B cell (primary cell): Measurements from ENCODE around the gene CCNF. TPM values are rescaled to one million over a fixed set of nuclear protein-coding genes. Genes with fewer than 3 reads are reported as not detected.

Experiments
- ATAC-seq: fragments of 200-7000 bp; cut with Tn5 transposase; one replicate; pipeline ENCODE4 v1.10.0; 2021; ENCODE audit warnings: low read depth, mild to moderate bottlenecking, moderate number of reproducible peaks, moderate library complexity
- CTCF ChIA-PET: fragments of 350-600 bp; sonication (Branson Sonifier 250); formaldehyde crosslinking; loops from one replicate; lab custom pipeline; 2021; ENCODE audit warnings: antibody characterized with exemption, inconsistent platforms; lab: Charles Lee
- POLR2A ChIA-PET: fragments of 350-600 bp; sonication (Branson Sonifier 250); formaldehyde crosslinking; loops from one replicate; lab custom pipeline; 2021; ENCODE audit warnings: antibody characterized with exemption; lab: Charles Lee
- DNase-seq: peaks from one replicate; pipeline ENCODE4 v3.0.0; 2013
- H2AFZ ChIP-seq: 2 replicates; pipeline ENCODE4 v1.6.1; 2012; ENCODE audit warnings: mild to moderate bottlenecking, low read depth, low read length; ENCODE audit not compliant: insufficient read depth, poor library complexity, severe bottlenecking
- H3K27ac ChIP-seq, 2 donors: 1 replicate in 1 of 2; 2 replicates in 1 of 2; pipeline ENCODE4 v1.5.1; 2012 to 2013; ENCODE audit warnings: low read length in 2 of 2, mild to moderate bottlenecking in 2 of 2, moderate library complexity in 1 of 2
- H3K27me3 ChIP-seq, 4 experiments: fragments of 200-600 bp in 1 of 4; sonication (generic) in 1 of 4; replicated peaks in 1 of 4; 1 replicate in 2 of 4; 2 replicates in 2 of 4; pipeline versions ENCODE4 v1.6.1 to v1.7.0; 2013 to 2016; ENCODE audit warnings: low read length in 3 of 4, mild to moderate bottlenecking in 2 of 4, mixed read lengths in 1 of 4, moderate library complexity in 1 of 4; ENCODE audit not compliant: insufficient read depth in 4 of 4, control insufficient read depth in 3 of 4; ENCODE audit errors: control extremely low read depth in 1 of 4
- H3K36me3 ChIP-seq, 2 experiments: replicated peaks in 1 of 2; 1 replicate in 1 of 2; 2 replicates in 1 of 2; pipeline versions ENCODE4 v1.6.1 to v1.7.1; 2013; ENCODE audit warnings: low read length in 1 of 2; ENCODE audit not compliant: insufficient read depth in 2 of 2, control insufficient read depth in 1 of 2; ENCODE audit errors: control extremely low read depth in 1 of 2, extremely low read depth in 1 of 2
- H3K4me1 ChIP-seq, 2 donors: fragments of 200-600 bp in 1 of 2; sonication (generic) in 1 of 2; 1 replicate in 1 of 2; 2 replicates in 1 of 2; pipeline versions ENCODE4 v1.5.1 to v1.6.1; 2013 to 2017; ENCODE audit warnings: low read length in 2 of 2; ENCODE audit not compliant: control insufficient read depth in 2 of 2, insufficient read depth in 2 of 2
- H3K4me2 ChIP-seq: replicated peaks from 2 replicates; pipeline ENCODE3; 2012; ENCODE audit warnings: mild to moderate bottlenecking, low read depth, low read length; ENCODE audit not compliant: poor library complexity, severe bottlenecking
- H3K4me3 ChIP-seq, 5 experiments: fragments of 200-600 bp in 1 of 5; sonication (generic) in 1 of 5; 1 replicate in 3 of 5; 2 replicates in 2 of 5; pipeline versions ENCODE4 v1.5.1 to v1.7.0; 2011 to 2016; ENCODE audit warnings: low read length in 4 of 5, mild to moderate bottlenecking in 4 of 5, low read depth in 2 of 5, control low read depth in 1 of 5, moderate library complexity in 1 of 5; ENCODE audit not compliant: insufficient read depth in 1 of 5; ENCODE audit errors: control extremely low read depth in 1 of 5, extremely low read depth in 1 of 5
- H3K79me2 ChIP-seq: fragments of 200-600 bp; sonication (generic); one replicate; pipeline ENCODE4 v1.6.0; 2016; ENCODE audit warnings: low read length; ENCODE audit not compliant: control insufficient read depth, insufficient read depth
- H3K9ac ChIP-seq: fragments of 200-600 bp; sonication (generic); 2 replicates; pipeline ENCODE4 v1.6.1; 2017; ENCODE audit warnings: mild to moderate bottlenecking, low read length, moderate library complexity
- H3K9me3 ChIP-seq, 3 donors: one replicate each; pipeline versions ENCODE4 v1.6.1 to v1.7.1; 2013; ENCODE audit warnings: low read length in 2 of 3; ENCODE audit not compliant: control insufficient read depth in 2 of 3, insufficient read depth in 1 of 3; ENCODE audit errors: control extremely low read depth in 1 of 3
- H4K20me1 ChIP-seq: 2 replicates; pipeline ENCODE4 v1.6.0; 2012; ENCODE audit warnings: mild to moderate bottlenecking, low read length; ENCODE audit not compliant: insufficient read depth, control insufficient read depth, poor library complexity, severe bottlenecking
- H3K27ac Mint-ChIP-seq: one replicate; pipeline ENCODE4 v1.8.0; 2021; ENCODE audit warnings: mixed read lengths
- H3K27me3 Mint-ChIP-seq: one replicate; pipeline ENCODE4 v1.8.0; 2021; ENCODE audit warnings: mixed read lengths
- H3K4me1 Mint-ChIP-seq: one replicate; pipeline ENCODE4 v1.8.0; 2021; ENCODE audit warnings: mixed read lengths
- H3K4me3 Mint-ChIP-seq: one replicate; pipeline ENCODE4 v1.8.0; 2021; ENCODE audit warnings: mixed read lengths
- H3K9me3 Mint-ChIP-seq: one replicate; pipeline ENCODE4 v1.8.0; 2022; ENCODE audit warnings: mixed read lengths; ENCODE audit not compliant: insufficient read depth
- EZH2 ChIP-seq: IDR thresholded peaks from 2 replicates; pipeline ENCODE4 v1.6.1; 2012; ENCODE audit warnings: borderline replicate concordance, low read depth, mild to moderate bottlenecking, moderate library complexity, low read length; ENCODE audit not compliant: insufficient read depth, poor library complexity, severe bottlenecking
- WGBS: methylation state at CpG from one replicate; pipeline ENCODE4 v1.1.5; 2013; ENCODE audit warnings: missing lambda C conversion rate; ENCODE audit not compliant: insufficient coverage; 5-methylcytosine and 5-hydroxymethylcytosine counted together
- intact Hi-C: fragments of 100-400 bp; cut with micrococcal nuclease; formaldehyde crosslinking; loops from one replicate; pipeline ENCODE4 v1.10.0; 2022
- polyA plus RNA-seq: library from polyadenylated mRNA; depleted of rRNA; stranded (reverse); fragments of >200 nt; gene quantifications from 2 replicates; pipeline ENCODE4 v1.2.3, GENCODE V29; 2012
- total RNA-seq, 2 donors: library from RNA; stranded (reverse); fragments of 120-200 nt in 1 of 2; gene quantifications; 1 replicate in 1 of 2; 2 replicates in 1 of 2; pipeline versions ENCODE4 v1.2.3 to v1.2.4, GENCODE V29; 2013 to 2022
- TF ChIP-seq, protein P1 (sequence below): fragments of 200-600 bp; IDR thresholded peaks from one replicate; pipeline ENCODE4 v1.8.0; 2022; ENCODE audit warnings: antibody characterized with exemption, mild to moderate bottlenecking

Gene CCNF
- total and polyA plus RNA-seq, 2 donors (not counting 1 experiment from before 2014, with no cell fraction given) = 3.2 to 5.3 TPM

DNA sequence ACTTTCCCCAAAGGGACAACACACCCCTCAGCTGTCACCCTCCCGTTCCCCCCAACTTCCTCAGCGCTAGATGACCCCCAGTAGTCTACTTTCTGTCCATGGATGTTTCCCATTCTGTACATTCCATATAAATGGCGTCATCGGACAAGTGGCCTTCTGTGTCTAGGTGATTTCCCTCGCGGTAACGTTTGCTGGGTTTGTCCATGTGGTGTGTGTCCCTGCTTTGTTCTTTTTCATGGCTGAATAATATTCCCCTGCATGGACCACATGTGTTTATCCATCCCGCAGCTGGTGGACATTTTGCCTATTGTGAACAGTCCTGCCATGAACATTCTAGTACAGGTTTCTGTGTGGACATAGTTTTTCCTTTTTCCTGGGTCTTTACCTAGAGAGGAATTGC, 23.4 kb downstream of the CCNF start:
- H3K9ac ChIP-seq = no peak overlapping the region
- peaks cover 0 to 24% of the 10 kb centered on the region in 2 experiments for H3K36me3 ChIP-seq
- DNase-seq (no peak), ATAC-seq (no peak)
- Mint-ChIP-seq H3K4me1 (no peaks in the 10 kb centered on the region), H3K27ac (no peak overlapping the region), H3K9me3 (no peaks in the 10 kb centered on the region), H3K4me3 (no peak overlapping the region), H3K27me3 (no peaks in the 10 kb centered on the region)
- no peak overlapping the region for H3K4me3 ChIP-seq
- no peaks in the 10 kb centered on the region for H3K4me1 ChIP-seq
- peaks cover 7% of the 10 kb centered on the region for H3K79me2 ChIP-seq
- TF ChIP-seq, protein P1, sequence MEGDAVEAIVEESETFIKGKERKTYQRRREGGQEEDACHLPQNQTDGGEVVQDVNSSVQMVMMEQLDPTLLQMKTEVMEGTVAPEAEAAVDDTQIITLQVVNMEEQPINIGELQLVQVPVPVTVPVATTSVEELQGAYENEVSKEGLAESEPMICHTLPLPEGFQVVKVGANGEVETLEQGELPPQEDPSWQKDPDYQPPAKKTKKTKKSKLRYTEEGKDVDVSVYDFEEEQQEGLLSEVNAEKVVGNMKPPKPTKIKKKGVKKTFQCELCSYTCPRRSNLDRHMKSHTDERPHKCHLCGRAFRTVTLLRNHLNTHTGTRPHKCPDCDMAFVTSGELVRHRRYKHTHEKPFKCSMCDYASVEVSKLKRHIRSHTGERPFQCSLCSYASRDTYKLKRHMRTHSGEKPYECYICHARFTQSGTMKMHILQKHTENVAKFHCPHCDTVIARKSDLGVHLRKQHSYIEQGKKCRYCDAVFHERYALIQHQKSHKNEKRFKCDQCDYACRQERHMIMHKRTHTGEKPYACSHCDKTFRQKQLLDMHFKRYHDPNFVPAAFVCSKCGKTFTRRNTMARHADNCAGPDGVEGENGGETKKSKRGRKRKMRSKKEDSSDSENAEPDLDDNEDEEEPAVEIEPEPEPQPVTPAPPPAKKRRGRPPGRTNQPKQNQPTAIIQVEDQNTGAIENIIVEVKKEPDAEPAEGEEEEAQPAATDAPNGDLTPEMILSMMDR = no peak
- no peak for TF ChIP-seq EZH2
- no peak overlapping the region for H2AFZ ChIP-seq
- no peak overlapping the region for H3K27ac ChIP-seq
- POLR2A ChIA-PET = interaction anchor here (0.6 kb wide), 1 partner anchor 21 kb away, joined by 5 read pairs; no protein-coding TSS in a partner anchor
- 98% methylated on average over 8 of the region's 8 CpGs for WGBS
- H3K9me3 ChIP-seq = peaks cover 0 to 2% (median 0%) of the 10 kb centered on the region in 3 donors
- intact Hi-C loops = no loop called here
- H3K4me2 ChIP-seq = no peak overlapping the region
- CTCF ChIA-PET = no interaction called here
- no peaks in the 10 kb centered on the region for H4K20me1 ChIP-seq
- H3K27me3 ChIP-seq = no peaks in the 10 kb centered on the region

DNA sequence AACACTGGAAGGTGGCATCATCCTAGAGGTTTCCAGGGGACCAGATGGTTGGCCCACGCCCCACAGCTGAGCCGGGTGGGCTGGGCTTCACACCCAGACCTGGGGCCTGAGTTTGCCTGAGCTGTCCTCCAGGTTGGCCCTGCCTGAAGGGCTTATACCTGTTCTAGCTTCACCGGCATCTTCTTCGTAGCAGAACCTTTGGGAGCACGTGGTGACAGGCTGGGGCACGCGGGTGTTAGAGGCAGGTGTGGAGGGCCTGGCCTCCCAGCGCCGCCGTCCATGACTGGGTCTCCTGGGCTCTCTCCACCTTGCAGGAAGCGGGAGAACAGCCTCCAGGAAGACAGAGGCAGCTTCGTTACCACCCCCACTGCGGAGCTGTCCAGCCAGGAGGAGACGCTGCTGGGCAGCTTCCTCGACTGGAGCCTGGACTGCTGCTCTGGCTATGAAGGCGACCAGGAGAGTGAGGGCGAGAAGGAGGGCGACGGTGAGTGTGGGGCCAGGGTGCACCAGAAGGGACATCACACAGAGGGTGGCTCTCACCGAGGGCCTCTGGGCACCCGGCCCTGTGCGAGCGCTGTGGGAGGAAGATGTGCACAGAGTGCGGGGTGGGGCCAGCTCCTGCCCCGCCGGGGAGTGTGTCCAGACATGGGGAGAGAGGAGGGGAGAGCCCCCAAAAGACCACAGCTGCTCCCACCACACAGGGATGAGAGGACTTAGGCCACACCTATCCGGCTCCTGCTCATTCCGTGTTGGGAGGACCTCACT, 26.0 kb downstream of the CCNF start:
- H3K4me2 ChIP-seq = no peak overlapping the region
- no peaks in the 10 kb centered on the region for H3K79me2 ChIP-seq
- ChIA-PET CTCF (no interaction called here), POLR2A (no interaction called here)
- no peak overlapping the region for H3K27ac Mint-ChIP-seq
- no peaks in the 10 kb centered on the region for H4K20me1 ChIP-seq
- H3K27me3 ChIP-seq = no peaks in the 10 kb centered on the region
- no peak overlapping the region for H2AFZ ChIP-seq
- no peak overlapping the region for H3K27ac ChIP-seq
- WGBS = 98% methylated on average over 25 of the region's 28 CpGs
- H3K9ac ChIP-seq = no peak overlapping the region
- intact Hi-C loops = no loop called here
- H3K4me1 ChIP-seq = peaks cover 7 to 10% of the 10 kb centered on the region in 2 donors
- DNase-seq = no peak
- no peak overlapping the region for H3K4me3 Mint-ChIP-seq
- ATAC-seq = no peak
- peaks cover 6% of the 10 kb centered on the region for H3K4me1 Mint-ChIP-seq
- H3K27me3 Mint-ChIP-seq = no peaks in the 10 kb centered on the region
- H3K4me3 ChIP-seq = no peak overlapping the region
- TF ChIP-seq EZH2 = no peak
- TF ChIP-seq, protein P1 = no peak
- H3K9me3 Mint-ChIP-seq = no peaks in the 10 kb centered on the region
- H3K9me3 ChIP-seq = peaks cover 0 to 2% (median 0%) of the 10 kb centered on the region in 3 donors
- H3K36me3 ChIP-seq = peaks cover 0 to 12% of the 10 kb centered on the region in 2 experiments
